NCI-H748 (cell line): ENCODE results near the gene GREB1L.

Experiments
- DNase-seq: peaks from one replicate; lab custom pipeline; 2025; ENCODE audit not compliant: unreplicated experiment; lab: John Stamatoyannopoulos, UW

The GREB1L gene

DNA sequence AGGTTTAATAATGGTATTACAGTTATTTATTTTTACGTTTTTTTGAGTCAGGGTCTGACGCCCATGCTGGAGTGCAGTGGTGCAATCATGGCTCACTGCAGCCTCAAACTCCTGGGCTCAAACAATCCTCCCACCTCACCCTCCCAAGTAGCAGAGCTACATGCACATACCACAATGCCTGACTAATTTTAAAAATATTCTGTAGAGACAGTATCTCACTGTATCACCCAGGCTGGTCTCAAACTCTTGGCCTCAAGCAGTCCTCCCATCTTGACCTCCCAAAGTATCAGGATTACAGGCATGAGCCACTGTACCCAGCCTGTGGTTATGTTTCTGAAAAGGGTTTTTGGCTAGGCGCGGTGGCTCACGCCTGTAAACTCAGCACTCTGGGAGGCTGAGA, 237.7 kb downstream of the GREB1L start:
- DNase-seq, result no peak

DNA sequence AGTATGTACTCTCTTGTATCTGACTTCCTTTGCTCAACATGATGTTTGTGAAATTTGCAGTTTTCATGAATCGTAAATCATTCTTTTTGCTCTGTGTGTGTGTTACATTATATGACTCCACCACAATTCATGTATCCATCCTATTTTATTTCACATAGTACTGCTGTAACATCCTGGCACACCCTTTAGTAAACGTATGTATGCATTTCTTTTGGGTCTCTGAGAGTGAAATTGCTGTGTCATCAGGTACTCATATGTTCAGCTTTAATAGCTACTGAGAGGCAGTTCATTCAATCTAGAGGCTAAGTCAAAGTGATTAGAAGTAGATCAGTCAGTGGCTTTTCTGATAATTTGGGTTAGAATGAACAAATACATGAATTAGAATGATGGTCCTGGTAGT, 239.7 kb downstream of the GREB1L start:
- DNase-seq, result no peak

DNA sequence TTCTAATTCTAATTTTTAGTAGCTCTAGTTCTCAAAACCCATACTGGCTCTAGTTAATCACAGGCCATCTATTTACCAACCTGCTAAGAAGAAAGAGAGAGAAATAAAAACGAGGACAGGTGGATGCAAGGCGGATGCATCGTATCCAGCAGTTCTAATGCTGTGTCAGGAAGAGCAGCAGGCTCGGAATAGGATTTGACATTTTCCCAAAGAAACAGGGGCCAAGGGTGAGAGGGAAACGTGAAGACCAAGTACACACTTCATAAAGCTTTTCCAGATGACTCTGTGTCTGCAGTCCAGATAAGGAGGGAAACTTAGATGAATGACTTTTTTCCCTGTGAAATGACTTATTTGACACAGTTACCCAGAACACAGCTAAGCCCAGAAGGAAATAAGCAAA, 241.0 kb downstream of the GREB1L start:
- DNase-seq, result no peak

DNA sequence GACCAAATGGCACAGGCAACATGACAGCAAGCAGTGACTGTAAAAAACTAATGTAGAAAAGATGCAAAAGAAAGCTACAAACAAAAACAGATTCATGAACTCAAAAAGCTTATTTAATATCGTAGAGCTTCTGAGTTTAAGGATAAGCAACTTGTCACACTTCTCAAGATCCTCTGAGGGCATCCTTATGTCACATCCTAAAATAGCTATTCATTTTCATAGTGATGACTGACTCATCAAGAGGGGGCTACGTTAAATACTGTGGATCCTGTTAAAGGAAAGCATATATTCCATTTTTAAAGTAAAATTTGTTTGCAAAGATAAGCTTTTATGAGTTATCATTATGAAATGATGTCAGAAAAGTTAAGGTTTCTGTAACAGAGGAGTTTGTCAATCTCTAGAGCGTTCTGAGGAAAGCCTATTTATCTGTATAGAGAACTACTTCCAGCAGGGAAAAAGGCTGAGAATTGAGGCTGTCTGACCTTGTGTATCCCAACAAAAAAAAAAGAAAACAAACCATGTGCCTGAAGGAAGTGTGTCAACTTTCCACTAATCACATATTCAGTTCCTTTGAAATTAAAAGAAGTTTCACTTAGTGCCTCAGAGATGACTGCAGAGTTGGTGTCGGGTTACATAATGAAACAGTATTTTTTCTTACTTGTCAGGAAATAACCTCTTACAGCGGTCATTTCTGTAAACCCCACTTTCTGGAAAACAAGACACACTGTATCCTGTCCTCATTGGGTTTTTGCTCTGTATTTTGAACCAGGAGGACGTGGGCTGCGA, 243.0 kb downstream of the GREB1L start:
- DNase-seq, result no peak

DNA sequence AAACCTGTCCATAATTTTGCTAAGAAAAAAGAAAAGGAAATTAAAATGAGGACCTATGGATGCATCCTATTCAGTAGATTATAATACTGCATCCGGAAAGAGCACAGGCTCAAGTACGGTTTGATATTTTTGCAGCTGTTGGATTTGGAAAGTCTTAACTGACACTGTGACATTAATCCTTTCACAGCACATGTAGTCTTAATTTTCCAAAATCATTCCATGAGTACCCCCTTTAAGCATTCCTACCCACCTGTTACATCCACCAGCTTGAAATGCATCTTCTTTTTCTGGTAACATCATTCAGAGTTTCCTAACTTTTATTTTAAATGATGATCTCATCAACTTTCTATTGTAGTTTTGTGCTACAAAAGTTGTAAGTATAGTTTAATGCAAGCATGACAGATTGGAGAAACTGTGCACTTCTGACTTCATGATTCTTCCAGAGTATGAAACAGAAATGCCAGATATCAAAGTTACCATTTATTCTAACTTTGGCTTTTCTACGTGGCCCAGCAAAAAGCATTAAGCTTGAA, 244.9 kb downstream of the GREB1L start:
- no peak for DNase-seq

DNA sequence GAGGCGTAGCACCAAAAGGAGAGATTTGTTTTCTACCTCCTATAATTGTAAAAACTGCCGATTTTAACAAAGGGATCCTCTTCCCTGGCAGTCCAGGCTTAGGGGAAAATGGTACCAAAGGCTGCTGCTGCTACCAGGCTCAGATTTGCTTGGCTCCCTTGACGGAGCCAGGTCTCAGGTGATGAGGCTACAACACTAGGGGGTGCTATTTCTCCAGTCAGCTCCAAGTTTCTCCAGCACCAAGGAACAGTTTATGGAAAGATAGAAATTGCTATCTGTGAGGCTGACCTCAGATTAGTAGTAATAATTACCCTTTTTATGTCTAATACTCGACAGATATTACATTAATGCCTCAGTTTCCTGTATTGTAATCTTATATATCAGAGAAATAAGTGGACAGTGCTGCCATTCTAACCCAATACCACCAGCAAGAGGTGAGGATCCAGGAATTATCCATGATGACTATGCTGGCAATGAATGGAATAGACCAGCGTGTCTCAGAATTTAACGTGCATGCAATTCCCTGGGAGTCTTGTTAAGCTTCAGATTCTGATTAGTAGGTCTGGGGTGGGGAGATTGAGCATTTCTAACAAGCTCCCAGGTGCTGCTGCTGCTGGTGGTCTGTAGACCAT, 247.2 kb downstream of the GREB1L start:
- DNase-seq, result peak; percentile 65

DNA sequence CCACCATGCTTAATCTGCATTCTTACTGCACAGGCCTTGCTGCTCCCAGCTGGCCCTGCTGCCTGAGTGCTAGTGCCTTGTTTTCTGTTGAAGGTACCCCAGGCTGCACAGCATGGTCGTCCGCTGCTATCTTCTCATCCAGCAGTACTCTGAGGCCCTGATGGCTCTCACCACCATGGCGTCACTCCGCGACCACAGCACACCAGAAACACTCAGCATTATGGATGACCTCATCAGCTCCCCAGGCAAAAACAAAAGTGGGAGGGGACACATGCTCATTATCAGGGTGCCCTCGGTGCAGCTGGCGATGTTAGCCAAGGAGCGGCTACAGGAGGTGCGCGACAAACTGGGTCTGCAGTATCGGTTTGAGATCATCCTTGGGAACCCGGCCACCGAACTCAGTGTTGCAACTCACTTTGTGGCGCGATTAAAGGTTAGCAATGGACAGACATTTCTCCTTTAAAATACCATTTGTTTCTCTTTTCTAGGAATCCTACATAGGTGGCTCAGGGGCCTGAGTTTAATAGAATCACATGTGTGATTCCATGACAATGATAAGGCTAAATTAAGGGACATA, 248.0 kb downstream of the GREB1L start:
- DNase-seq, result no peak

DNA sequence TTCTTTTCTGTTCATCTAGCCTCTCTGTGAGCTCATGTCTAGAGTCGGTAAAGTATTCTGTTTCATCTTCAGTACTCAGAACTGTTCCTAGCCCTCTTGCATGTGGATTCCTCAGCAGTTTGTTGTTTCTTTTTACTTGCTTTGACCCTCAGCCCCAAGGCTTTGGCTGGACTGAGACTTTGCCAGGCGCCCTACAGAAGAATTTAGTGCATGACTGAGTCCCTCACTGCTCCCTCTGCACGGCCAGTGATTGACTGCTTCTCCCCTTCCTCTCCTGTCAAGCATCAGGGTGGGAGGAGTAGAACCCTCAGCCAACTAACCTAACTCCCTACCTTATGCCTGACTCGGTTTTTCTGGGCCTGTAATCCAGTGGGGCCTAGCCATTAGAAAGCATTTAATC, 248.7 kb downstream of the GREB1L start:
- no peak for DNase-seq

DNA sequence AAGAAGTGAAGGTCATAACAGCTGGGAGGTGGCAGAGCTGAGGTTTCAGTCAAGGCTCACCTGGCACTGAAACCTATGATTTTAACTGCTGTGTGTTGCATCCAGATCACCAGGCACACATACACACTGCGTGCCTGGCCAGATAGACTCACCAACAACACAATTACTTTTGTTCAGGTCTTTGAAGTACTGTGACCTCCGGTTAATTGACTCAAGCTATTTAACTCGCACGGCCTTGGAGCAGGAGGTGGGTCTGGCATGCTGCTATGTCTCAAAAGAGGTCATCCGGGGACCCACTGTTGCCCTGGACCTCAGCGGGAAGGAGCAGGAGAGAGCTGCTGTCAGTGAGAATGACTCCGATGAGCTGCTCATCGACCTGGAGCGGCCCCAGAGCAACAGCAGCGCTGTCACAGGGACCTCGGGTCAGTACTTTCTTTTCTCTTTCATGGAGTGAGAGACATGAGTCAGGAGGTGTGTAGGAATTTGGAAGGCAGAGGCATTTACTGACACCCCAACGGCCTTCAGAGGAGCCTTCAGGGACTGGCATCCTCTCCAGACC, 254.3 kb downstream of the GREB1L start:
- DNase-seq, result peak; percentile 37

DNA sequence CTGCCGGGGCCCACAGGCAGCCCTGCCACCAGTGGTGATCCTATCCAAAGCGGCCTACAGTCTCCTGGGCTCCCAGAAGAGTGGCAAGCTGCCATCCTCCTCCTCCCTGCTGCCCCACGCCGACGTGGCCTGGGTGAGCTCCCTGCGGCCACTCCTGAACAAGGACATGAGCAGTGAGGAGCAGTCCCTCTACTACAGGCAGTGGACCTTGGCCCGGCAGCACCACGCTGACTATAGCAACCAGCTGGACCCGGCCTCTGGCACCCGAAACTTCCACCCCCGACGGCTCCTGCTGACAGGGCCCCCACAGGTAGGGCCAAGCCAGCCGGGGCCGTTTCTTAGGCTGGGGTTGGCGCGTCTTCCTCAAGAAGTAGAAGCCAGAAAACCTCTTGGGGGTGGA, 258.0 kb downstream of the GREB1L start:
- DNase-seq, result no peak

DNA sequence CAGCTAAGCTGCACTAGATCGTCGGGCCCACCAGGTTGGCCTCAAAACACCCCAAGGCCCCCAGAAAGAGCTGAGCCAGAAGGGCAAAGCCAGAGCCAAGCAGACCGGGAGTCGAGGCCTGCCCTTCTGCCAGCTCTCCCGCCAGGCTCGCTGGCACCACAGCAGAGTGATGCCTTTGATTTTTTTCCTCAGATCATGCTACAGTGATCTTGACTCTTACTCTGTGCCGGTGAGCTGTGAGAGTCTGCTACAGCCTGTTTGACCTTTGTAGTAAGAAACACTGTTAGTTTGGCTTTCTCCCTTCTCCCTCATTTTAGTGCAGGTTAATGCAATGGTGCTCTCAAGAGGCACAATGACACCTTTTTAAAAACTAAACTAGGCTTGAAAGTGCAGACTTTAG, 260.6 kb downstream of the GREB1L start:
- no peak for DNase-seq

DNA sequence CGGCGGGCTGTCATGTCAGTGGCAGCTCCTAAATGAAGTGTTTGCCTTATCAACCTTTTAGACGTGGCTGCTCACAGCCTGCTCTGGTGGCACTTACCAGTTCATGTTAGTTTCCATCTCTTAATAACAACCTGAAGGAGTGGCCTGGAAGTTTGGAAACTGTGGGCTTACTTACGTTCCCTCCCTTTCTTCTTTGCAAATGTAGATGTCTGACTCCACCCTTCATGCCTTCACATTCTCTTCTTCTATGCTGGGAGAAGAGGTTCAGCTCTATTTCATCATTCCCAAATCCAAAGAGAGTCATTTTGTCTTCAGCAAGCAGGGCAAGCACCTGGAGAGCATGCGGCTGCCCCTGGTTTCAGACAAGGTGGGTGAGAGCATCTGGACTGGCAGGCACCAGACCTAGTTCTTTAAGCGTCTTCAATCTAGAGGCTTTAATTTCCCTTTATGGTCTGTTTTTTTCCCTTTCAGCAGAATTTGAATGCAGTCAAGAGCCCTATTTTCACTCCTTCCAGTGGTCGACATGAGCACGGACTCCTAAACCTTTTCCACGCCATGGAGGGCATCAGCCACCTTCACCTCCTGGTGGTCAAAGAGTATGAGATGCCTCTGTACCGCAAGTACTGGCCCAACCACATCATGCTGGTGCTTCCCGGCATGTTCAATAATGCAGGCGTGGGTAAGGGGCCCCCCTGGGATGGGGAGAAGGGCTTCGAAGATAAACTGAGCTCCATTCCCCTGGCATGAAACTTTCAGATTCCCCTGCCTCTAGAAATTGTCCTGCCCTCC, 266.1 kb downstream of the GREB1L start:
- DNase-seq, result no peak

DNA sequence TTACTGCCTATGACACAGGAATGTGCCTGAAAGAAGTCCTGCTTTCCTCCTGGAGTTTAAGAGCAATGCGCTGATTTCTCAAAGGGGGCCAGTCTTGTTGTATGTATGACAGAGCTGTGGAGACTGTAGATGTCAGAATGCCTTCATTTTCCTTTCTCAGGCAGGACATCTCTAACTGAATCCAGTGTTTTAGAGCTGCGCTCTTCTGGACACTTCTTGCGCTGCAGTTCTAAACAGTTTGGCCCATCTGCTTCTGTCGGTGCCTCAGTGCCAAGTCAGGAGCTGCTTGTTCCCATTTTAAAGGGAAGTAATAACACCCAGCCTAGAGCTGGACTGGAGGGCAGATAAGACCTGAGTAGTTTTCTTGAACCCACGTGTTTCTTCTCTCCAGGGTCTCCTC, 267.0 kb downstream of the GREB1L start:
- no peak for DNase-seq

DNA sequence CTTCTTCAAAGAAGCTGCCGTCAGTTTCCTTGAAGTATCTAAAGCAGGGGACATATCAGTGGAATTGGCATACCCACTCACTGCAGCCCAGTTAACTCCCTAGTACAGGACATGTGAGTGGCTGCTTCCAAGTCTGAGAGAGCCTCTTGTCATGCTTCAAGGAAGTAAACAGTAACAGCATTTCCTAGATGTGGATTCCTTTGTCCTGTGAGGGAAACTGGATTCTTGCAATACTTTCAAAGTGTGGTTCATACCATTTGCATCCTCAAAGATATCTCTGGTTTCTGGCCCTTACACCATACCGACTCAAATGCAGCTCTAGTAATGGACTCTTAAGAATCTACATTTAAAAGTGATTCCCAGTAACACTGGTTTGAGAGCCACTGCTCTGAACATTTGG, 271.3 kb downstream of the GREB1L start:
- no peak for DNase-seq

DNA sequence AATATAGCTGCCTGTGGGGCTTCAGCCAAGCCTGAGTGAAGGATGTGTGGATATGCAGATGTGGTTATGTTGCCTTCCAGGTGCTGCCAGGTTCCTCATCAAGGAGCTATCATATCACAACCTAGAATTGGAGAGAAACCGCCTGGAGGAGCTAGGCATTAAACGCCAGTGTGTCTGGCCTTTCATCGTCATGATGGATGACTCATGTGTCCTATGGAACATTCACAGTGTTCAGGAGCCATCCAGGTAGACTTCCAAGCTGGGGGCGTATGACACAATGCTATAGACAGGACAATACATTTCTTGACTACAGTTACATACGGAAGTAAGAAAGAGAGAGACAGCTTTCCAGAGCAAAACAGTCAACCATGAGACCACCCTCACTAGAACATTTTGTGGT, 271.7 kb downstream of the GREB1L start:
- no peak for DNase-seq

DNA sequence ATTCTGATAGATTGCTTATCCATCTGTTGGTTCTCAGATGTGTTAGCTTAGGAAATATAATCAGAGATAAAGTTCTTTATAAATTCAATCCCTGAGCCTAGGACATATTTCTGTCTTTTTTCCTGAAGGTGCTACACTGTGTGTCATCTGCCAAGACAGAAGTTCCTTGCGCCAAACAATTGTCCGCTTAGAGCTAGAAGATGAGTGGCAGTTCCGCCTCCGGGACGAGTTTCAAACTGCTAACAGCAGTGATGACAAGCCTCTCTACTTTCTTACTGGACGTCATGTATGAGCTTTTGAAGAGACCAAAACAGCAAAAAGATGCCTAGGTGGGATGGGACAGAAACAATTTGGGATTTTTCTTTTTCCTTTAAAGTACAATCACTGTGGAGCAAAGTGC, 280.5 kb downstream of the GREB1L start:
- DNase-seq, result no peak

DNA sequence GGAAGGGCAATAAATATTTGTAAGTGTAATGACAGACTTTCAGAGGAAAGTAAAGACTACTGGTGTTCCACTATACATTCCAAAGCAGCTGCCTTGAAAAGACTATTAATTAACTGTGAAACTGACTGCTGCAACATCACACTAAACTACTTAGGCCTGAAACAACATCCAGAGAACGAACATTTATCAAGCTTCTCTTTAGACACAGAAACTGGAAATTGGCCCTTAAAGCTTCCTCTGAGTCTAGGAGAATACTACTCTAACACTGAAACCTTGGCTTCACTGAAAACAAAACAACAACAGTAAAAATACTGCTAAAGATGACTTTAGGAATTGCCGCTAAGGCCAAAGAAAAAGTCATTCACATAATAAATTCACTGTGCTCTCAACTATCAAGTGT, 283.9 kb downstream of the GREB1L start:
- no peak for DNase-seq

DNA sequence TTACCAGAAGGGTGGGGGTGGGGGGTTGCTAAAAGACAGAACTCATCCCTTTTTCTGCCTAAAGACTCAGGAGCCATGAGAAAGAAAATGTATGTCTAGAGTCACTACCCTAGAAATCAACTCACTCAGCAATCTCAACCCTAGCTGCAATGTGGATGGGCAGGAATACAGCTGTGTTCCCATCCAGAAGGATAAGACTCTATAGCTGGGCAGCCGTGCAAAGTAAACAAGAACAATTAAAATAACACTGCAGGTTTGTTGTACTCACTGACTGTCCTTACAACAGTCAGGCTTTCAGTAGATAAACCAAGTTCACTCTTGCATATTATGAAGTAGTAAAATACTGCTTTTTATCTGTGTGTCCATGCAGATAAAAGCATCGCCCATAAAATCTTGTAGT, 284.4 kb downstream of the GREB1L start:
- no peak for DNase-seq

DNA sequence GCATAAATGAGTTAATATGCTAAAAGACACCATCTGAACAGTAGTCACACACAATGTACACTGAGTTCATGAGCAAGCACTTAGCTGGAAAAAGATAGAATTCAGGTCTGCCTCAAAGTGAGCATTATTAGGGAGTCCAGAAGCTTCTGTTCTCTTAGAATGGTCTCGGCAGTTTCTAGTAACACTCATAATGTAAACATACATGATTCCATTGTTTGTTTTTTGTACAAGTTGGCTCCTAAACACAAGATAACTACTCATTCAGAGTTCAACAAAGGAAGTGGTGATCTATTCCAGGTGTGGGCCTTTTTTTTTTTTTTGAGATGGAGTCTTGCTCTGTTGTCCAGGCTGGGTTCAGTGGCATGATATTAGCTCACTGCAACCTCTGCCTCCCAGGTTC, 292.3 kb downstream of the GREB1L start:
- DNase-seq, result no peak

DNA sequence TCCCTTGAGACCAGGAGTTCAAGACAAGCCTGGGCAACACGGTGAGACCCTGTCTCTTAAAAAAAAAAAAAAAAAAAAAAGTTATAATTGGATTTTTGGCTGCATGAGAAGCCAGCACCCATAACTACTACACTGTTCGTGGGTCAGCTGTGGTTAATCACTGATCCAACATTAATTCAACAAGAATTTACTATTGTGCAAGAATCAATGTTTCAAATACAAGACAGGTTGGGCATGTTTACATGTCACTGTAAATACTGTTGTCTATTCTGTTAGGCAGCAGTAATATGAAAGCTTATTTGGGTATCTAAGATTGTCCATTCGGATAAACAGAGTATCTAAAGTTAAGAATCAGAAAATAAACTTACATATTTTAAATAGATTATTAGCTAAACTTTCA, 296.2 kb downstream of the GREB1L start:
- no peak for DNase-seq

DNA sequence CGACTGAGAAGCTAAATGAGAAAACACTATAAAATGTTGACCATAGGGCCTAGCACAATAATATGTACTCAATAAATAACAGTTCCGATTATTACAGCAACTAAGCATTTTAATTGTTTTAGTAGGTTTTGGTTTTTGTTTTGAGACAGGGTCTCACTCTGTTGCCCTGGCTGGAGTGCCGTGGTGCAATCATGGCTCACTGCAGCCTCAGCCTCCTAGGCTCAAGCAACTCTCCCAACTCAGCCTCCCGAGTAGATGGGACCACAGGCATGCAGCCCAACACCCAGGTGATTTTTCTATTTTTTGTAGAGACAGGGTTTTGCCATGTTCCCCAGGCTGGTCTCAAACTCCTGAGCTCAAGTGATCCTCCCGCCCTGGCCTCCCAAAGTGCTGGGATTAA, 304.4 kb downstream of the GREB1L start:
- no peak for DNase-seq
